Right lobe of liver (tissue), 6 donors: ENCODE data around the gene ANKRD44. TPM values are rescaled to one million over a fixed set of nuclear protein-coding genes. Genes with fewer than 3 reads are reported as not detected.

ENCODE experiments used
- ATAC-seq, 4 donors: fragments of 200-7000 bp; cut with Tn5 transposase; one replicate each; pipeline ENCODE4 v1.9.1; 2020; ENCODE audit warnings: mild to moderate bottlenecking in 4 of 4, moderate library complexity in 4 of 4
- DNase-seq, 3 donors: peaks; one replicate each; pipeline ENCODE4 v3.0.0-alpha.2; 2020
- H3K27ac ChIP-seq, 3 donors: fragments of 200-600 bp; one replicate each; pipeline ENCODE4 v1.8.0; 2022
- H3K27me3 ChIP-seq, 2 donors: fragments of 200-600 bp; one replicate each; pipeline ENCODE4 v1.8.0; 2022
- H3K36me3 ChIP-seq, 4 donors: fragments of 200-600 bp; sonication (generic) in 1 of 4; one replicate each; pipeline versions ENCODE4 v1.5.1 to v1.8.0; 2017 to 2022; ENCODE audit warnings: control low read depth in 1 of 4
- H3K4me1 ChIP-seq, 4 donors: fragments of 200-600 bp; sonication (generic) in 1 of 4; one replicate each; pipeline versions ENCODE4 v1.5.1 to v1.8.0; 2017 to 2022; ENCODE audit warnings: control low read depth in 1 of 4
- H3K4me3 ChIP-seq, 3 donors: fragments of 200-600 bp; one replicate each; pipeline ENCODE4 v1.8.0; 2022
- H3K9me3 ChIP-seq, 4 donors: fragments of 200-600 bp; sonication (generic) in 1 of 4; one replicate each; pipeline versions ENCODE4 v1.5.1 to v1.8.0; 2017 to 2022; ENCODE audit warnings: control low read depth in 1 of 4
- CTCF ChIP-seq, 4 donors: fragments of 200-600 bp in 3 of 4; fragments of 450-650 bp in 1 of 4; IDR thresholded peaks; one replicate each; pipeline versions ENCODE4 v1.5.1 to v1.8.0; 2016 to 2022; ENCODE audit warnings: antibody characterized with exemption in 4 of 4, mild to moderate bottlenecking in 2 of 4
- POLR2A ChIP-seq: fragments of 450-650 bp; IDR thresholded peaks from one replicate; pipeline ENCODE4 v1.6.1; 2017; ENCODE audit warnings: antibody characterized with exemption, mild to moderate bottlenecking
- WGBS: methylation state at CpG from one replicate; pipeline ENCODE4 v1.1.6; 2018; ENCODE audit warnings: low coverage, low lambda C conversion rate; ENCODE audit not compliant: insufficient coverage; ENCODE audit errors: missing lambda C conversion rate; 5-methylcytosine and 5-hydroxymethylcytosine counted together
- intact Hi-C, 2 donors: fragments of 100-400 bp; cut with DNase I; formaldehyde crosslinking; loops; one replicate each; pipeline versions ENCODE4 v1.11.2 to v1.14.1; 2022
- total RNA-seq, 6 experiments: library from RNA; depleted of rRNA in 2 of 6; stranded (reverse); fragments of >200 nt in 2 of 6; fragmentation: NEBNext Ultra II Directional in 3 of 6; extraction: Animal tissue kit (Norgen Biotek cat#: 25700) in 3 of 6; gene quantifications; one replicate each; pipeline versions ENCODE4 v1.1.0 to v1.2.4, GENCODE V29; 2016 to 2023
- donor health status: DM: no; HTN: yes; CAD: no.
- donor health status: DM: no; HTN: no; CAD: no.
- donor health status: DM: no; HTN: no; CAD: no.
- donor health status: DM: no; HTN: yes; CAD: no.
- donor health status: DM: no; HTN: yes; CAD: no.

ANKRD44 gene
- total RNA-seq, 6 experiments from 2014 or later = 7.9 to 19.5 (median 13.3) TPM

GRCh38 chr2:197007716-197008628 is 302.6 kb downstream of the ANKRD44 start:
- no peak for TF ChIP-seq POLR2A
- no peak for TF ChIP-seq CTCF (IDR thresholded peaks at IDR 0.05)
- Histone ChIP-seq H3K4me3 (no peak overlapping the region), H3K36me3 (peaks cover 0 to 5% (median 0%) of the 10 kb centered on the region in 4 donors), H3K4me1 (peaks cover 0 to 7% (median 2%) of the 10 kb centered on the region in 4 donors), H3K27me3 (no peaks in the 10 kb centered on the region), H3K9me3 (no peaks in the 10 kb centered on the region), H3K27ac (no peak overlapping the region)
- ATAC-seq (no peak), DNase-seq (no peak)
- WGBS = 95% methylated on average over 3 of the region's 4 CpGs
- intact Hi-C loops = no loop called here

GRCh38 chr2:197001921-197002320 is 308.7 kb downstream of the ANKRD44 start:
- Histone ChIP-seq H3K4me3 (no peak overlapping the region), H3K4me1 (peaks cover 0 to 5% (median 2%) of the 10 kb centered on the region in 4 donors), H3K27me3 (no peaks in the 10 kb centered on the region), H3K9me3 (no peaks in the 10 kb centered on the region), H3K36me3 (peaks cover 0 to 17% (median 0%) of the 10 kb centered on the region in 4 donors), H3K27ac (no peak overlapping the region)
- DNase-seq = no peak
- WGBS = 90% methylated on average over 1 of the region's 1 CpG
- ATAC-seq = no peak
- intact Hi-C loops = no loop called here
- no peak for TF ChIP-seq POLR2A
- TF ChIP-seq CTCF (IDR thresholded peaks at IDR 0.05) = no peak

GRCh38 chr2:196995757-196996314 is 314.7 kb downstream of the ANKRD44 start:
- TF ChIP-seq CTCF (IDR thresholded peaks at IDR 0.05) (no peak), POLR2A (no peak)
- Histone ChIP-seq H3K4me3 (no peak overlapping the region), H3K36me3 (peaks cover 0 to 22% (median 0%) of the 10 kb centered on the region in 4 donors), H3K9me3 (no peaks in the 10 kb centered on the region), H3K27ac (no peak overlapping the region), H3K4me1 (no peaks in the 10 kb centered on the region), H3K27me3 (no peaks in the 10 kb centered on the region)
- no peak for DNase-seq
- intact Hi-C loops = no loop called here
- ATAC-seq = no peak
- WGBS = 96% methylated on average over 3 of the region's 3 CpGs

GRCh38 chr2:196994764-196995163 is 315.8 kb downstream of the ANKRD44 start:
- peaks cover 0 to 22% (median 0%) of the 10 kb centered on the region in 4 donors for H3K36me3 ChIP-seq
- 90% methylated on average over 4 of the region's 4 CpGs for WGBS
- H3K27ac ChIP-seq = no peak overlapping the region

More at GRCh38 chr2:196994764-196995163, 315.8 kb downstream of the ANKRD44 start:
- intact Hi-C loops = no loop called here
- Histone ChIP-seq H3K27me3 (no peaks in the 10 kb centered on the region), H3K4me3 (no peak overlapping the region), H3K9me3 (no peaks in the 10 kb centered on the region), H3K4me1 (no peaks in the 10 kb centered on the region)
- DNase-seq (no peak), ATAC-seq (no peak)
- TF ChIP-seq POLR2A (no peak), CTCF (IDR thresholded peaks at IDR 0.05) (no peak)
